IMR-90 (cell line): ENCODE data around the gene SLC16A14. TPM values are rescaled to one million over a fixed set of nuclear protein-coding genes. Genes with fewer than 3 reads are reported as not detected.

ENCODE experiments used
- ATAC-seq: fragments of 200-7000 bp; cut with Tn5 transposase; 2 replicates; pipeline ENCODE4 v1.9.1; 2020; ENCODE audit warnings: low read depth, mild to moderate bottlenecking, moderate library complexity
- BruUV-seq: library from RNA; stranded (reverse); fragments of 400-500 nt; replicated peaks from 2 replicates; lab custom pipeline; 2021; lab: Mats Ljungman, UMichigan
- CTCF ChIA-PET: fragments of 300-600 bp; formaldehyde crosslinking; extraction: SDS; loops from one replicate; lab custom pipeline; 2021; ENCODE audit warnings: antibody characterized with exemption; lab: Yijun Ruan, JAX
- POLR2A ChIA-PET: fragments of 300-600 bp; sonication (Branson Sonifier 250); formaldehyde crosslinking; loops from one replicate; lab custom pipeline; 2022; ENCODE audit warnings: antibody characterized with exemption; ENCODE audit not compliant: unreplicated experiment; lab: Charles Lee
- DNase-seq: peaks from one replicate; pipeline ENCODE4 v3.0.0; 2013
- H2AFZ ChIP-seq: replicated peaks from 2 replicates; pipeline ENCODE3; 2013; ENCODE audit warnings: low read length, mild to moderate bottlenecking; ENCODE audit not compliant: poor library complexity
- H2AK5ac ChIP-seq: 2 replicates; pipeline ENCODE4 v1.6.1; 2013; ENCODE audit warnings: low read depth, low read length, inconsistent platforms
- H2AK9ac ChIP-seq: replicated peaks from 2 replicates; pipeline ENCODE3; 2013; ENCODE audit warnings: mild to moderate bottlenecking, low read depth, low read length, moderate library complexity; ENCODE audit not compliant: poor library complexity
- H2BK120ac ChIP-seq: 2 replicates; pipeline ENCODE4 v1.6.1; 2013; ENCODE audit warnings: low read depth, low read length, inconsistent platforms
- H2BK15ac ChIP-seq: 3 replicates; pipeline ENCODE4 v1.6.1; 2013; ENCODE audit warnings: low read depth, low read length, inconsistent platforms
- H2BK20ac ChIP-seq: 2 replicates; pipeline ENCODE4 v1.6.1; 2013; ENCODE audit warnings: low read depth, mild to moderate bottlenecking, inconsistent platforms, low read length, moderate library complexity
- H2BK5ac ChIP-seq: 2 replicates; pipeline ENCODE4 v1.6.1; 2013; ENCODE audit warnings: mild to moderate bottlenecking, low read depth, low read length, inconsistent platforms; ENCODE audit not compliant: poor library complexity, severe bottlenecking
- H3K14ac ChIP-seq: replicated peaks from 2 replicates; pipeline ENCODE4 v1.6.1; 2013; ENCODE audit warnings: low read depth, low read length, inconsistent platforms
- H3K18ac ChIP-seq: 2 replicates; pipeline ENCODE4 v1.6.1; 2013; ENCODE audit warnings: low read depth, low read length, control low read depth
- H3K23ac ChIP-seq: 2 replicates; pipeline ENCODE4 v1.6.1; 2013; ENCODE audit warnings: low read depth, low read length, inconsistent platforms
- H3K27ac ChIP-seq: 2 replicates; pipeline ENCODE4 v1.5.1; 2013; ENCODE audit warnings: mild to moderate bottlenecking, control low read depth, low read length; ENCODE audit not compliant: insufficient read depth
- H3K27me3 ChIP-seq: 2 replicates; pipeline ENCODE4 v1.6.1; 2013; ENCODE audit warnings: low read length; ENCODE audit not compliant: control insufficient read depth, insufficient read depth
- H3K36me3 ChIP-seq: 2 replicates; pipeline ENCODE4 v1.6.1; 2013; ENCODE audit warnings: low read length, mixed read lengths; ENCODE audit not compliant: control insufficient read depth, insufficient read depth
- H3K4ac ChIP-seq: 2 replicates; pipeline ENCODE4 v1.6.1; 2013; ENCODE audit warnings: low read depth, low read length, inconsistent platforms
- H3K4me1 ChIP-seq: 2 replicates; pipeline ENCODE4 v1.6.1; 2013; ENCODE audit warnings: low read length, mixed read lengths; ENCODE audit not compliant: control insufficient read depth, insufficient read depth
- H3K4me2 ChIP-seq: 2 replicates; pipeline ENCODE4 v1.6.1; 2013; ENCODE audit warnings: low read depth, mild to moderate bottlenecking, control low read depth, low read length, moderate library complexity
- H3K4me3 ChIP-seq: 2 replicates; pipeline ENCODE4 v1.5.1; 2013; ENCODE audit warnings: low read depth, mild to moderate bottlenecking, control low read depth, low read length, moderate library complexity; ENCODE audit not compliant: insufficient read depth
- H3K56ac ChIP-seq: 2 replicates; pipeline ENCODE4 v1.6.1; 2013; ENCODE audit warnings: low read length, inconsistent platforms; ENCODE audit not compliant: insufficient read depth; ENCODE audit errors: extremely low read depth
- H3K79me1 ChIP-seq, 2 experiments: 2 replicates each; pipeline ENCODE4 v1.6.1; 2013; ENCODE audit warnings: low read length in 2 of 2, inconsistent platforms in 1 of 2, low read depth in 1 of 2
- H3K9ac ChIP-seq: 2 replicates; pipeline ENCODE4 v1.6.1; 2013; ENCODE audit warnings: low read depth, low read length, control low read depth
- H3K9me1 ChIP-seq: 2 replicates; pipeline ENCODE4 v1.6.1; 2013; ENCODE audit warnings: low read length, inconsistent platforms; ENCODE audit not compliant: insufficient read depth
- H3K9me3 ChIP-seq: 2 replicates; pipeline ENCODE4 v1.6.1; 2013; ENCODE audit warnings: low read length; ENCODE audit not compliant: control insufficient read depth, insufficient read depth
- H4K20me1 ChIP-seq: 2 replicates; pipeline ENCODE4 v1.6.1; 2013; ENCODE audit warnings: low read length, inconsistent platforms; ENCODE audit not compliant: insufficient read depth
- H4K5ac ChIP-seq: 2 replicates; pipeline ENCODE4 v1.6.1; 2013; ENCODE audit warnings: mild to moderate bottlenecking, low read depth, low read length, control low read depth
- H4K8ac ChIP-seq, 2 experiments: 2 replicates each; pipeline ENCODE4 v1.6.1; 2013; ENCODE audit warnings: low read depth in 2 of 2, low read length in 2 of 2, control low read depth in 1 of 2, inconsistent platforms in 1 of 2
- H4K91ac ChIP-seq: 2 replicates; pipeline ENCODE4 v1.6.1; 2013; ENCODE audit warnings: low read depth, low read length, inconsistent platforms; ENCODE audit not compliant: insufficient read depth
- BHLHE40 ChIP-seq: fragments of 150-350 bp; IDR thresholded peaks from 2 replicates; pipeline ENCODE4 v1.6.1; 2016; ENCODE audit warnings: mild to moderate bottlenecking, low read depth, low read length
- FOS ChIP-seq: fragments of 150-350 bp; IDR thresholded peaks from 2 replicates; pipeline ENCODE4 v1.6.1; 2016; ENCODE audit warnings: low read depth, low read length
- WGBS, 2 experiments: methylation state at CpG; one replicate each; pipeline versions ENCODE4 v1.1.5 to v1.1.7; 2013; ENCODE audit warnings: missing lambda C conversion rate in 2 of 2; ENCODE audit not compliant: insufficient read length in 1 of 2; ENCODE audit errors: extremely low coverage in 2 of 2; 5-methylcytosine and 5-hydroxymethylcytosine counted together
- dilution Hi-C: fragments of 300-500 bp; cut with HindIII; formaldehyde crosslinking; loops from one replicate; pipeline ENCODE4 v1.14.3; 2018; ENCODE audit warnings: low sequenced_read_pairs; ENCODE audit not compliant: unreplicated experiment
- in situ Hi-C: fragments of 300-500 bp; cut with MboI; formaldehyde crosslinking; loops from 3 replicates; pipeline ENCODE4 v1.14.3; 2019; ENCODE audit warnings: low sequenced_read_pairs, inconsistent platforms, mixed read lengths
- intact Hi-C: fragments of 100-400 bp; cut with micrococcal nuclease; formaldehyde crosslinking; loops from 2 replicates; pipeline ENCODE4 v1.10.0; 2022
- polyA plus RNA-seq, 3 experiments: library from polyadenylated mRNA; depleted of rRNA; stranded (reverse); fragments of >200 nt; gene quantifications; 2 replicates each; pipeline ENCODE4 v1.2.3, GENCODE V29; 2012; ENCODE audit warnings: low replicate concordance in 1 of 3
- total RNA-seq: library from RNA; depleted of rRNA; stranded (reverse); fragments of >200 nt; gene quantifications from 2 replicates; pipeline ENCODE4 v1.2.3, GENCODE V29; 2012

Gene SLC16A14
- total and polyA plus RNA-seq, 2 of the 4 experiments (the other 2 are of a cell fraction): 0.79 to 0.90 TPM

GRCh38 chr2:230011617-230012016 lies 57.1 kb downstream of the SLC16A14 start:
- Histone ChIP-seq H4K8ac (no peak overlapping the region), H3K27me3 (no peaks in the 10 kb centered on the region), H3K4me1 (peaks cover 15% of the 10 kb centered on the region), H2BK15ac (no peak overlapping the region), H3K4ac (peak overlapping the region; percentile 88; the same call in 1 of the 2 replicates), H3K9me1 (peaks cover 16% of the 10 kb centered on the region), H2BK20ac (peak overlapping the region; percentile 84; the same call in 1 of the 2 replicates), H3K4me2 (0 out of 2 replicates have a peak overlapping the region, but pooled peaks have one; percentile 25), H4K20me1 (no peaks in the 10 kb centered on the region; the same call in 1 of the 2 replicates), H4K91ac (no peak overlapping the region), H3K9ac (no peak overlapping the region), H3K9me3 (no peaks in the 10 kb centered on the region), H2BK120ac (peak overlapping the region; percentile 89; the same call in 1 of the 2 replicates), H2AK5ac (no peak overlapping the region), H3K36me3 (no peaks in the 10 kb centered on the region), H2AFZ (no peak overlapping the region), H4K5ac (no peak overlapping the region), H3K18ac (no peak overlapping the region; the same call in 1 of the 2 replicates), H3K27ac (peak overlapping the region; percentile 94; the same call in 1 of the 2 replicates), H2BK5ac (peak overlapping the region; percentile 91), H3K23ac (no peak overlapping the region), H3K4me3 (no peak overlapping the region), H3K79me1 (no peaks in the 10 kb centered on the region), H2AK9ac (no peak overlapping the region), H3K14ac (peak overlapping the region; percentile 90; the same call in 1 of the 2 replicates), H3K56ac (0 out of 2 replicates have a peak overlapping the region, but pooled peaks have one; percentile 78)
- dilution Hi-C loops: no loop called here
- TF ChIP-seq FOS: no peak
- no peak for TF ChIP-seq BHLHE40
- no TSS peak for BruUV-seq
- DNase-seq (peak; percentile 81), ATAC-seq (peak; percentile 92)
- POLR2A ChIA-PET: no interaction called here
- CTCF ChIA-PET: interaction anchor here (1.0 to 1.2 kb wide), 2 partner anchors 56 to 148 kb away, joined by 7 to 9 read pairs; no protein-coding TSS in a partner anchor
- WGBS, 2 experiments: no CpG with 5 or more reads among the region's 1 CpG
- intact Hi-C loops: no loop called here
- in situ Hi-C loops: loop anchor here (25.0 kb wide), 1 partner anchor 801 kb away; no protein-coding TSS in a partner anchor
